Astrocyte of the cerebellum (primary cell): ENCODE data around the gene SAP30BP.

Source experiments
- DNase-seq: peaks from one replicate; pipeline ENCODE4 v3.0.0-alpha.2; 2011; ENCODE audit warnings: low read depth
- H3K4me3 ChIP-seq: 2 replicates; pipeline ENCODE4 v1.5.1; 2011; ENCODE audit warnings: mild to moderate bottlenecking, low read depth, low read length, moderate library complexity
- CTCF ChIP-seq: IDR thresholded peaks from 2 replicates; pipeline ENCODE4 v1.5.1; 2012; ENCODE audit warnings: low read length, low read depth, moderate library complexity, mild to moderate bottlenecking; ENCODE audit errors: missing control alignments
- in situ Hi-C: cut with HindIII; loops from 2 replicates; pipeline ENCODE4 v1.10.0; 2017; ENCODE audit warnings: low sequenced_read_pairs

The SAP30BP gene

GRCh38 chr17:75695141-75695829 lies 28.1 kb downstream of the SAP30BP start:
- TF ChIP-seq CTCF, result no peak
- in situ Hi-C loops, result no loop called here
- no peak for DNase-seq
- no peak overlapping the region for H3K4me3 ChIP-seq

GRCh38 chr17:75695830-75696271 lies 28.7 kb downstream of the SAP30BP start:
- no peak for TF ChIP-seq CTCF
- H3K4me3 ChIP-seq, result no peak overlapping the region
- in situ Hi-C loops, result no loop called here
- no peak for DNase-seq

DNA sequence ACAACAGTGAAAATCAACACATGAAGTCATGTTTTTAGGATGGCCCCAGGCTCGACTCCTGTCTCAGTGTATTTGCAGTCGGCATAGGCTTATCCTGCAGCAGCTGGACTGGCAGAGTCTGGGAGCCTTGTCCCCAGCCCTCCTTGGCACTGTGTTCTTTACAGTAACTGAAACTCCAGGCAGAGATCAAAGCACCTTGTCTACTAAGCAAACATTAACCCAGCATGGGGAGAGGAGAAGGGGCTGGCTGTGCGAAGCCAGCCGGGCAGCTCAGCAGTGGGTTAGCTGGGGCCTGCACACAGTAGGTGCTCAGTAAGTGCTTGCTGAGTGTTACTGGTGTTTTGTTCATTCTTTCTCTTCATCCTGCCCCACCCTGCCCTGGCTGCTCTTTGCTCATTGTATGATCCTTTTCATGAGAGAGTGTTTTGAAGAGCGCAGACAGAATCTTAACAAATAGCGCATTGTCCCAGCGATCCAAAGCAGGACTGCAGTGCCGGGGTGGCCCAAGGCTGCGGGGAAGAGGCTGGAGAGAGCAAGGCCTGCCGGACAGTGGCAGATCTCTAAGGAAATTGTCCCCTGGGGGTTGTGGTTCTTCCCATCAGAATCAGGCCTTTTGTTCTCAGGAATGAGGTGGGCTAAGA lies 30.6 kb downstream of the SAP30BP start:
- H3K4me3 ChIP-seq, result no peak overlapping the region
- in situ Hi-C loops, result no loop called here
- DNase-seq, result no peak
- TF ChIP-seq CTCF, result no peak

GRCh38 chr17:75698659-75699058 lies 31.5 kb downstream of the SAP30BP start:
- no peak for DNase-seq
- in situ Hi-C loops, result no loop called here
- H3K4me3 ChIP-seq, result no peak overlapping the region
- TF ChIP-seq CTCF, result no peak

GRCh38 chr17:75701288-75701687 lies 34.1 kb downstream of the SAP30BP start:
- no peak for TF ChIP-seq CTCF
- DNase-seq, result no peak
- in situ Hi-C loops, result no loop called here
- no peak overlapping the region for H3K4me3 ChIP-seq

DNA sequence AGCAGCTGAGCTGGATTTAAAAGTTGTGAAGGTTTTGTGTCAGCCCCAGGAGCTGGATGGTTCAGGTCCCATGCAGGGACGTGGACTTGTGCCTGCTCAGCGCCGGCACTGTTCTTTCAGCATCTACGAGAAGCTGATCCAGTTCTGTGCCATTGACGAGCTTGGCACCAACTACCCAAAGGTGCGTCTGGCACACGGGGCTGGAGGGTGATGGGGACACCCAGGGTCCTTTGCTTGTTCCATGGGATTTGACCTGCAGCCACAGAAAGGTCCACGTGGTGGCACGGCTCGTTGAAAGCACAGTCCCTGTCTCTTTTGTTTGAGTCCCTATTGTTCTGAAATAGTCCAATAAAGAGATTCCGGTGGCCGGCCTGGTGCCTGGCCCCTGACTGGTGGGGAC lies 36.1 kb downstream of the SAP30BP start:
- H3K4me3 ChIP-seq, result no peak overlapping the region
- DNase-seq, result no peak
- no peak for TF ChIP-seq CTCF
- in situ Hi-C loops, result no loop called here
